ENCODE data around the gene ASIC2.

Gene ASIC2

GRCh38 chr17:33292981-33293867, at the start of gene ASIC2:
ASIC2 (minus strand) TSS chr17:33293295.
- no peak for DNase-seq (ENCODE audit: low read depth)

DNA sequence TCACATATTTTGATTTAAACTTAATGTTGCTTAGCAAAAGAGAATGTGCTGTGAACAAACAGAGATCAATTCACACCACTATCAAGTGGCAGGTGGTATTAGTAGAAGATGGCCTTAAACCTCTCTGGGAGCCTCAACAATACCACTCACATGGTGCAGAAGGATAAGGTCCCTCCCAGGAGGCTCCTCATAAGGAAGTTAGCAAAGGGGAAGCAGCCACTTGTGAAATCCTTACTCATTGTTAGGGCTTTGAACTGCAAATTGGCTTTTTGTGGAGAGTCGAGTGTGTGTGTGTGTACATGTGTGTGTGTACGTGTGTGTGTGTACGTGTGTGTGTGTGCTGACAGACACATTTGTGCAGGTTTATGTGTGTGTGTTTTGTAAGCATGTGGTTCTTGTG, 48.9 kb upstream of the ASIC2 start:
- no peak for DNase-seq (ENCODE audit: low read depth)

- no peak for DNase-seq (ENCODE audit: low read depth)
These were observed 45.1 kb upstream of the ASIC2 start for GRCh38 chr17:33338242-33338641.

GRCh38 chr17:33335491-33336173, 42.5 kb upstream of the ASIC2 start:
- no peak for DNase-seq (ENCODE audit: low read depth)

DNA sequence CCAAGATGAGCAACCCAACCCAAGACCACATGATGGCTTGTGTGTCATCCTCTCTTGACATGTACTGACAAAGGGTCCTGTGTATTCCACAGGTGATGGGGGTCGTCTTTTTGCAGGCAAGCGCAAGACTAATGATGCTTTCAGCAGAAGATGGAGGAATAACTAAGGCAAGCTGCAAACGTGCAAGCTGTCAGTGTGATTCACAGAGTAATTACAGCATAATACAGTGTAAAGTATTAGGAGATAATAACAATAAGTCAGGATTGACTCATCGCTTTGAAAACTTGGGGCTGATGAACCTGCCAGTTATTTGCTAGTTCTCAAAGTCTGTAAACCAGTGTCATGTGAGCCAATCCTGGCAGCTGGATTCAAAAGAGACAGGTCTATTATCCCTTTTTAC, 41.6 kb upstream of the ASIC2 start:
- no peak for DNase-seq (ENCODE audit: low read depth)

- no peak for DNase-seq (ENCODE audit: low read depth)
These were observed 37.8 kb upstream of the ASIC2 start for GRCh38 chr17:33330877-33331276.

- DNase-seq (ENCODE audit: low read depth), result no peak
These were observed 35.0 kb upstream of the ASIC2 start for GRCh38 chr17:33328129-33328528.

DNA sequence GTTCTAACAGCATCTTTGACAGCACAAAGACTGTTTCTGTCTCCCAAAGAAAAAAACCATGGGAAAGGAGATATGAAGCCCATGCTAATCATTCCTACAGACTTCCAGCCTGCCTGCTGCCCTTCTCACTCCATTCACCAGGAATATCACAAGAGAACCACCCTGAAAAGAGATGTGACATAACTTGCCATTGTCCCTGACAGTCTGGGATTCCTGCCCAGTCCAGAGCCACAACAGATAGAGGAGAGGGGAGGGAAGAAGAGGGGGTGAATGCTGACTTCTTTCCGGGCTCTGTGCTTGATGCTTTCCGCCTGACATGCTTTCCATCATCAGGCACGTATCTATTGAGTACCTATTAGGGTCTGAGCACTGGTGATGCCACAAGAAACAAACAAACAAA, 31.6 kb upstream of the ASIC2 start:
- DNase-seq (ENCODE audit: low read depth), result no peak

GRCh38 chr17:33322063-33322462, 29.0 kb upstream of the ASIC2 start:
- no peak for DNase-seq (ENCODE audit: low read depth)

DNA sequence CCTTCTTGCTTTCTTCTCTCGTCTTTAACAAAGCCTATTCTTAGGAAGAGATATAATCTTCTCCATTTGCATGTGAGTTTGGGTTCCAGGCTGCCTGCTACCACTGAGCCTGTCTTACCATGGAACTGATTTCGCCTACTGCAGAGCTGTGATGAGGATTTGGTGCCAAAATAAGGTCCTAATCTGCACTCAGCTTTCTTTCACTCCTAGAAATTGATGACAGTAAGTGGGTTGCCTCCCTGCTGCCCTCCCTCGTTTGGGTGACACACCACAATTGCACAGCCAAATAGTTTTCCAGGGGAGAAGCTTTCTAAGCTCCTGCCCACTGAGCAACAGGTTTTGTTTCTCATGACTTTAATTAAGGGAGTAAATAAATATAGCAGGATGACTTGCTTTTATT, 25.1 kb upstream of the ASIC2 start:
- no peak for DNase-seq (ENCODE audit: low read depth)

DNA sequence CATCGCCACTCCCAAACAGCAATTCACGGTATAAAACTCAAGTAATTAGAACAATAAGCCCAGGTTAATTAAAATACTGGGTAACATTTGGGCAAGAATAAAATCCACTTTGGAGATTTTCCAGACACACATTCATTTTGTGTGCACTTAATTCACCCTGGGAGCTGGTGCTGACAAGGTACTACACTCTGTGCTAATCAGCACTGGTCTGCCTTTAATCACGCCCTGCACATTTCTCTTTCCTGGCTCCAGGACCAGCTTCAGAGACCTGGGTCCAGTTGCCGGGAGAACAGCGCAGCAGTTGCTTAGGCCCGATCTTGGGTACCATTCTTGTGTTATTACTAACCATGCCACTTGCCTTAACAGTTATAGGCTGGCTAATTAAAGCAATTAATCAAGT, 23.7 kb upstream of the ASIC2 start:
- no peak for DNase-seq (ENCODE audit: low read depth)

DNA sequence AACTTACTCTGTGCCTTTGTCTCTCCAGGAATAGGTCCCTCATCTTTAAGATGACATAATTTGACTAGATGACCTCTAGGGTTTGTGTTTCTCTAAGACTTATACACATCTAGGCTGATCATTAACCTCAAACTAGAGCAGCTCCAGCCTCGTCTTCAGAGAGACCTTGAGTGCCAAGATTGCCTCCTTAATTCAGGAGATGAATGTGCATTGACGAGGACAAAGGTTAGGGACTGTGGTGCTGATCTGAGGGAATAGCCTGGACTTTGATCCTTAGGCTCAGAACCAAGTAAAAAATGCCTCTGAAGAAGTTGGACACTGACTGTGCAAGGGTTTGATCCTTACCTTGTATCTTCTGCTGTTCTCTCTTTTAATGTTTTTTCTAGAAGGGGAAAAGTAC, 17.2 kb upstream of the ASIC2 start:
- DNase-seq (ENCODE audit: low read depth), result no peak

- no peak for DNase-seq (ENCODE audit: low read depth)
These were observed 10.2 kb upstream of the ASIC2 start for GRCh38 chr17:33303254-33303653.

DNA sequence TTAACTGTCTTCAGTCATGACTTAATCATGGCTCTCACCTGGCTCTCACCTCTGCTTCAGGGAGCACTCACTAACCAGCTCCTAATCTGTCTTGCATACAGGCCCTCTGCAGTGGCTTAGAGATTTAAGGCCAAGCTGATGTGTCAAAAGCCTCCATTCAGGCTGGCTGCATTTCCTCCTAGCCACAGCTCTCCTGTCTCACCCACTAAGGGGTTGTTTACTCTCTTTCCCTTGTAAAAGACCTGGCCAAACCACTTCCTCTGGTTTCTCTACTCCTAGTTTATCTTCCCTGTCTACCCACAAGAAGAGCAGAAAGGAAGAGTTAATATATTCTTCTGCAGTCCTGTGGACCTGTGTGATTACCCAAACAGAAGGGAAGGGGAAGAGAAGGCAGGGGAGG, 9.3 kb upstream of the ASIC2 start:
- no peak for DNase-seq (ENCODE audit: low read depth)

DNA sequence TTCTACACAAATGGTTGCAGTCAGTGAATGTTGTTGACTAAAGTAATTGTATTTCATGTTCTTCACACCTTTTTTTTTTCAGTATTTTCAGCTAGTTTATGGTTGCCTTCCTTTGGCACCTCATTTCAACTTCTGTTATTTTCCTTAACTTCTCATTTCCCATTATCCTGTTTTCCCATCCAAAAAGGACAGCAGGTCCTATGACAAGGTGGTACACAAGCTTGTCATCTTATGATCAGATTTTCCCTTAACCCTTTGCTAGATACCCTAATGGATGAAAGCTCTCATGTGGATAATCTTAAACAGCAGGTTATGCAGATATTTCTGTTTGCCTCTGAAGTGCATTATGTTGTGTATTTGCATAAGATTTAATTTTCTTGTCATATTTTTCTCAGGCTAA, 7.1 kb upstream of the ASIC2 start:
- no peak for DNase-seq (ENCODE audit: low read depth)

DNA sequence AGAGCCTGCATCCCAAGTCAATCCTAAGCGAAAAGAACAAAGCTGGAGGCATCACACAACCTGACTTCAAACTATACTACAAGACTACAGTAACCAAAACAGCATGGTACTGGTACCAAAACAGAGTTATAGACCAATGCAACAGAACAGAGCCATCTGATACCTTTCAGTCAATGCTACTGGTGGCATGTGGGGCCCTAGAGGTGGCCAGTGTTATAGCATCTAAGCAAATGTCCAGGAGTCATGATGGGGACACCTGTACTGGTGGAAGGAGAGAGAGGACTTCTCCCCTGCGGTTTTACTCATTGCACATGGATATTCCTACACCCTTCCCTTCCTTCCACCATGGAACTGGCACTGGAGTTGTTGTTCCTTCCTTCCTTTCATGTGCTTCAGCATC, 6.0 kb upstream of the ASIC2 start:
- DNase-seq (ENCODE audit: low read depth), result no peak

GRCh38 chr17:33297643-33298042, 4.5 kb upstream of the ASIC2 start:
- DNase-seq (ENCODE audit: low read depth), result no peak

DNA sequence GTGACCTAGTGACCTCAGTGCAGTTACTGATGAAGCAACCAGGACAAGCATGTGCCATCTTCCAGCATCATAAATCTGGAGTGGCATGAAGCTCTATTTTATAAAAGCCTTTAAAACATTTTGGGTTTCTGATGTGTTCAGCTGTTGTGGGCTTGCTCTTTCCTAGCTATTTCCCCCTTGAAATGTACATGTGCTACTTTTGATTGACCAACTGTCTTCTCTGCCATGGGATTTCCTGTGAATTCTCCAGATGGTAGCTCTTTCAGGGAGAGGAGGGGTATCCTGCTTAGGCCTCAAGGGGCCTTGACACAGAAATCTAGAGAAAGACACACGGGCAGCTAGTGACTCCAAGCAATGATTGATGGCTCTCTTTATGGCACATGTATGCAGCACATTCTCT, 1.9 kb upstream of the ASIC2 start:
- DNase-seq (ENCODE audit: low read depth), result no peak

GRCh38 chr17:33292201-33292980, 704 bp downstream of the ASIC2 start:
- DNase-seq (ENCODE audit: low read depth), result no peak

GRCh38 chr17:33291248-33292200, 1.6 kb downstream of the ASIC2 start:
- DNase-seq (ENCODE audit: low read depth), result no peak

DNA sequence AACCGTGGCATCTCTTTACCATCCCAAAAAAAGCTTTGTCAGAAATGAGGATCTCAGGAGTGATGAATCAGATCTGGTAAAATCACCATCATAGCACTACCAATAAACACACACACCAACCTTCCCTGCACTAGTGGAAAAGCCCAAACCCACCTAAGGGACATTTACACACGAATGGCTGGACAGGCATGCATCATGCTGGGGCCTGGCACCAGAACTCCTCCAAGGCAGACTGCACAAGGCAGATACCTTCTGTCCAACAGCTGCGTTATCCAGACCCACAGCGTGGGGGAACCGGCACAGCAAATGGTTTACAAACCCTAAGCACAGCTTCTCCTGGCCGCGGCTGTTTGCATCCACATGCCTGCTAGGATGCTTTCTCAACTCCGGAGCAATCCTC, 2.8 kb downstream of the ASIC2 start:
- DNase-seq (ENCODE audit: low read depth), result no peak

DNA sequence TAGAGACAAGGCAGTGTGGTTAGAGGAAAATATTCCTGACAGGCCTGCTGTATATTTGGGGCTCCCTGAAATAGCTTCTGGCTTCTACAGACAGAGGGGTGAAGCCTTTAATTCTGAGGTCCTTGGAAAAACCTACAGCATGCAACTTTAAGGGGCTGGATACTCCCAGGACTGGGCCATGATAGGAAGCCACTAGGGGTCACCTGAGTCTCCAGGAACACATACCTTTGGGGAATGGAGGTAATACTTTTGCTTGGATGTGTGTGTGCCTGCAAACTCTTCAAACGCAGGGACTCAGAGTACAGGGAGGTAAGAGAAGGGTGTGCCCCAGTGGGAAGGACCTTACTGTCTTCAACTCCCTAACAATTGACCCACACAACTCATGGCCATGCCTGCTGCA, 4.1 kb downstream of the ASIC2 start:
- no peak for DNase-seq (ENCODE audit: low read depth)

All from GM04504 (cell line).